ENCODE results near the gene AFF3.

Gene AFF3

DNA sequence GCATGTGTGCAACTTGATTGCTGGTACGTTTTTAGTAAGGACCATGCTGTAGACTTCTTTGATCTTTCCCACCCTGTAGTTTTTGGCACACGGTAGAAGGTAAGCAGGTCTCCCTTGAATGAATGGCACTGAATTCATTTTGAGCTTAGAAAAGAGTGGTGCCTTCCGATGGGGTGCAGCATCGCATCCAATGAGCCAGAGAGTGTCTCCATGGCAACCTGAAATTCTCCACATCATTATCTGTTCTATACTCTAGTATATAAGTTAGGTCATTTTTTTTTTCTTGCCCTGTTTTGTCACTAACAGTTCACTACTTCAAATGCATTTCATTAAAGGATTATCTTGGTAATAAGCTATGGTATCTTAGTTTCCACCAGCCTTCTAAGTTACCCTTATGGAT is 571.4 kb downstream of the AFF3 start:
- DNase-seq = no peak

DNA sequence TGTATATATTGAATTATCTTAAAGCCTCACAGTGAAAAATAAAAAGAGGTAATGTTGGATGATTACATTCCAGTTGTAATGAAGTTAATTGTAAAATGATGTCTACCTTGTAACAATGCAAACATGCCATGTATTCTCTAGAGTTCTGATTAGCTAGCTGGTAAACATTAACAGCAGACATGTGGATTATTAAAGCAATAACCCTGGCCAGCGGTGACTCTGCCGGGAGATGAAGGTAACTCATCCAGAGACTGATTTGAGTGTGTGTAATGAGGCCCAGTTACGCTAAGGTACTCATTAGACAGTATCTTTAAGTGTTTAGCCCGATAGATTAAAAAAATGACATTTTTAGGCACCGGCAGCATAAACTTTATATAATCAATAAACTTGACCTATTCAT is 573.0 kb downstream of the AFF3 start:
- peak; percentile 33 for DNase-seq

DNA sequence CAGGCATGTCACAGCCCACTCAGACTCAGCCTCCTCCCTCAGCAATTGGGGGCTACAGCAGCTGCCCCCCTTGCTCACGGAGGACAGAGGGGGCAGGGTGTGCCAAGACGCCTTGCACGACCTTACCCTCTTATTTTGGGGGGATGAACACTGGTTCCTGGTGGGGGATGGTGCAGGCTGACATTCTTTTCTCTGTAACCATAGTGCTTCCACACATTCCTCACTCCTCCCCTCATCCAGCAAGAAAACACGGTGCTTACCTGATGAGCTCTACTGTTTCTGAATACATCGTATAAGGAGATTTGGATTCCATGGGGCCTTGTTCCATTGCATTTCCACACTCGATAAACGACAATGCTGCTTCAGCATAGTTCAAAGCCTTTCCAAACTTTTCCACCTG is 577.2 kb downstream of the AFF3 start:
- DNase-seq = no peak

DNA sequence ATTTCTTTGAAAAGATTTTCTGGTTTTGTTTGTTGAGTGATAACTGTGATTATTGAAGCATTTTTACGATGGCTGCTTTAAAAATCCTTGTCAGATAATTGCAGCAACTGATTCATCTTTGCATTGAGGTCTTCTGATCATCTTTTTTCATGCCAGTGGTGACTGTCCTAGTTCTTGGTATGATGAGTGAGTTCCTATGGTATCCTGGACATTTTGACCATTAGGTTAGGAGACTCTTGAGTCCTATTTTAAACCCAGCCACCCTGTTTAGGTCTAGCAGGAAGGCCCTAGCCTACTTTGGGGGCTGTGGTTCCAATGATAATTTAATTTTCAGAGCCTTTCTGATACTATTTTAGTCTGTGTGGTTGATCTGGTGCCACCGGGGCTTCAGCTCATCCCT is 579.9 kb downstream of the AFF3 start:
- DNase-seq = no peak

DNA sequence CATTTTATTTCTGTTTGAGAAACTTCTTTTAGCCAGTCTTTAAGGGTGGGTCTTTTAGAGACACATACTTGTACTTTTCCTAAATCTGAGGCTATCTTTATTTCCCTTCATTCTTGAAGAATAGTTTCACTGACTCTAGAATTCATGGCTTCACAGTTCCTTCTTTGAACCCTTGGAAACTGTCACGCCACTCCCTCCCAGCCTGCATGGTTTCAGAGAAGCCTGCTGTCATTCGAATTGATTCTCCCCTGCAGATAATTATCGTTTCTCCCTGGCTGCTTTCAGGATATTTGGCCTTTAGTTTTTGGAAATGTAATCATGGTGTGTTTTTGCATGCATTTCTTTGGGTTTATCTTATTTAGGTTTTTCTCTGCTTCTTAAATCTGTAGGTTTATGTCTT is 580.6 kb downstream of the AFF3 start:
- no peak for DNase-seq

DNA sequence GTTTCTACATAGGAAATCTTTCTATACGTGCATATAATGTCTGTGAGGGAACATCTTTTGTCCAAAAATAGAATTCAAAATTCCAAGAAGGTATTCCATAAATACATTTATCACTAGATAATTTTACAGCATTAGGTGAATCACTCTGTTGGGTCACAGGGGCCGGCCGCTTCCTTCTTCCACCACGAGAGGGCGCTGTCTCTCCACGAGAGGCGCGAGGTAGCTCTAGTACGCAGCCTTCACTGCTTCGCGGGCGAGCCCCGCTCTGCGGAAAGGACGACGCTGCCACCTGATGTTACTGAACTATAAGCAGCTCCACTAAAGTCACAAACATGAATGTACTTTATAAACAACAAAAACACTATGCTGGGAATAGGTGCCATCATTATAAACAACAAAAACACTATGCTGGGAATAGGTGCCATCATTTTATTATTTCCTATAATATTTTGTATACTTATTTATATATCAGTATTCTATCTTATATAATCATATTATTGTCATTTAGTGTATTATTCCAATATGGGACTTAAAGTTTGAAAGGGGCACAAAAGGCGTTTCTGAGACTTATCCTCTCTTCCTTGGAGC is 583.2 kb downstream of the AFF3 start:
- DNase-seq = peak; percentile 53

DNA sequence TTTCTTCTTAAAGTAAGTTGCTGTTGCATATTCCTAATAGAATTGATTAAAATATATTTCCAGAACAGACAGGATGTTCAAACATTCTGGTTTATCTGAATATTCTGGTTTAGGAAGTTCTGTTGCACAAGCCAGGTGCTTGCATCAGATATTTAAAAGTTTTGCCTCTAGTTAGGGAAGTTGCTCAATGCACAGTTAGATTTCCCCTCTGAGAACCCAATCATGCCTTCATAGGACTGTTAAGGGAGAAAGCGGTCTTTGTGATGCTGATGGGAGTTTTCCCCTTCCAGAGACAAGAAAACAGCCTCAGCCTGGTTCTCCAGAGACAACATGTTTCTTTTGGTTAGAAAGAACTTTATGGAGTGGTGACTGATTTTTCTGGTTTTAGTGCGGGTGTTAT is 587.0 kb downstream of the AFF3 start:
- DNase-seq = no peak

DNA sequence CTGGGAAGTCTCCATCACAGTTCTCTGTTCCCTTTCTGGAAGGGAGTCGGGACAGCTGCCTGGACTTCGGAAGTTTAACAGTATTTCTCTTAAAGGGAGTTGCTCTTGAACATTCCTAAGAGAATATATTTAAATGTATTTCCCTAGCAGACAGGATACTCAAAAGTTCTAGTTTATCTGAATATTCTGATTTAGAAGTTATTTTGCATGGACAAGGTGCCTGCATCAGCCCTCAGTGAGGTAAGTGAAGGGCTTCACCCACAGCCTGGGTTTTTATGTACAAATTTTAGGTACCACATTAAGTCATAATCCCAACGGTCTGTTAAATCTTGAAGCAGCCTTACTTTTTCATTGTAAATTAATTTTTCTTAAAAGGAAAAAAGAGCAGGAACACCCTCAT is 587.5 kb downstream of the AFF3 start:
- no peak for DNase-seq

DNA sequence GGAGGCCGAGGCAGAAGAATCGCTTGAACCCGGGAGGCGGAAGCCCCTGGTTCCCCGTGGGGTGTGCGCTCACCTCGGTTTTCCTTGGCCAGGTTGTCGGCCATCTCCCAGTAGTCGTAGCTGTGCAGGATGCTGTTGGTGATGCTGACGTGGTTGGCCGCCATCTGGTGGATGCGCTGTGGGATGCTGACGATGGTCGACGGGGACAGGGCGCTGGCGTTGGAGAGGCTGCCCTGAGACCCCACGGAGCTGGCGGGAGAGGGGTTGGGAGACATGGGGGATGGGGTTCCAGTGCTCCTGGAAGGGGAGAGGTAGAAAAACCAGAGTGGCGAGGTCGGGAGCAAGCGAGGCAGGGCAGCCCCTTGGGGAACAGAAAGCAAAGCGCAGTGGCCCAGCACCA is 588.2 kb downstream of the AFF3 start:
- no peak for DNase-seq

DNA sequence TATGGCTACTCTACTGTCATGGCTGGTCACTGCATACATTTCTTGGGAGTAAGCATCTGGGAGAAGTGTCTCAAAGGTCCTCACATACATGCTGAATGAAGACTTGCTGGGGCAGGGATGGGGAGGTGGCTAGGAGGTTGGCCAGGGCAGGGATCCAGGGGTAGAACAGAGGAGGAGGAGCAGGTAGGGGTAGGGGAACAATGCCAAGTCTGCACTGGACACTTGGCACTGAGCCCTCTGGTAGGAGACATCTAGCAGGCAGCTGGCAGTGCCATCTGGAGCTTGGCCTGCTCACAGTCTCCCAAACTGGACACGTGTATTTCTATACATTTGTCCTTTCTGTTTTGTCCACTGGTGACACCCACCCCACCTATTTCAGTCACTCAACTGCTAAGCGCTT is 589.9 kb downstream of the AFF3 start:
- no peak for DNase-seq

DNA sequence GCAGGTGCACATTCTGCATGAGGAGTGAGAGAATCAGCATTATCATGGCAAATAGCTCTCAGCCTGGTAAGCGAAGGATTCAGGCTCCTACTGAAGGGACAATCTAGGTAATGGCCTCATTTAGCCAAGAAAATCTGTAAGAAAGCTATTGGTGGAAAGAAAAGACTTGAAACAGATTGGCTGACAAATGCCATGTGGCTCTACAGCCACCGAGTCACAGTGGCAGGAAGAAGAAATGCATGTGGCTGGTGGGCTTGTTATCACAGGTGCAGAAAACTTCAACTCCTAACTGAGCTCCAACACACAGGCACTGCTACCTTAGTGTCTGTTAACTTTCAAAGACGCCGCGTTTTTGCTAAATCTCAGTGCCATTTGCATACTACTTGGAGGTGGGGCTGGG is 592.0 kb downstream of the AFF3 start:
- no peak for DNase-seq

DNA sequence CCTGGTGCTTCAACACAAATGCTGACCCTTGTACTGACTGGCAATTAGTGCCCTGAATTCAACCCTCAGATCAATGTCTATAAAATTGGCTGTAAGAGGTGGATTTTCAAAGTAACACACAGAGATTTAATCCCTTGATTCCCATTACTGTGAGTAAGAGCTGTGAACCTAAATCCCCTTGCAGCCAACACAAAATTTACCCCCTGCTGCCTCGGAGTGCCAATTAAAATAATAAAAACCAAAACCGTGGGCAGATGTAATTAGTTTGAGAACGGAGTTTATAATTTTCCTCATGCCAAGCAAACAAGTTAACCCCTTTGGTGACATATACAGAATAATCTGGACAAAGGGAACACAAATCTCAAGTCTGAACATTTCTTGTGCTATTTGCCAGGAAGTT is 596.8 kb downstream of the AFF3 start:
- DNase-seq = peak; percentile 22

DNA sequence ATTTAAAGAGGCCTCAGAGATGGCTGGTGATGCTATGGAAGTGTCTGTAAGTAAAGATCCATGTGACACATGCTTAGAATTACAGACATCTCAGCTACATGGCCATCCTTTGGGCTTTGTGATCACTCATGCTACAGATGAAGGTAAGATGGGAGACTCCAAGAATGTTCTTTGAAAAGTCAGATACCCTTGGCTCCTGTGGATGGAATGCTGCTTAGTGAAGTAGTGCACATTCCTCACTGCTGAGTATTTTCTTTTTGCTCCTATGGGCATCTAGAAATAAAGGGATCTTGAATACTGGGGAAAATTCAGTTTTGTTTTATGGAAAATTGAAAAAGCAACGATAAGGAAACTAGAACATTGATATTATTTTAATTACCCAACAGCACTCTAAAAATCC is 597.3 kb downstream of the AFF3 start:
- DNase-seq = no peak

DNA sequence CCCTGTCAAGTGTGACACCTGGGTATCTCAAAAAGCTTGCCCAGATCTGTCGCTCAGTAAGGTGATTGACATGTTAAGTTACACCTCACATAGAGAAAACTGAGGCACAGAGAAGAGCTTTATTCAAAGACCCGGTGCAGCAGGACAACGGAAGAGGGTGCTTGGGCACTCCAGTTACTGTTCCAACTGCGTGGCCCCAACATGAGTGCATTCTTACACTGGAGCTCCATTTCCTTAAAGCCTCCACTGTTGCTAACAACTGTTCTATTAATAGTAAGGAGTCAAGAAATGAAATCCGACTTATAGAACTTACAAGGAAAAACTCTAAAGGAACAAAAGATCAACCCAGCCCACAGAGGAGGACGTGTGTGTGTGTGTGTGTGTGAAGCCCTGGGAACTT is 597.8 kb downstream of the AFF3 start:
- DNase-seq = no peak

DNA sequence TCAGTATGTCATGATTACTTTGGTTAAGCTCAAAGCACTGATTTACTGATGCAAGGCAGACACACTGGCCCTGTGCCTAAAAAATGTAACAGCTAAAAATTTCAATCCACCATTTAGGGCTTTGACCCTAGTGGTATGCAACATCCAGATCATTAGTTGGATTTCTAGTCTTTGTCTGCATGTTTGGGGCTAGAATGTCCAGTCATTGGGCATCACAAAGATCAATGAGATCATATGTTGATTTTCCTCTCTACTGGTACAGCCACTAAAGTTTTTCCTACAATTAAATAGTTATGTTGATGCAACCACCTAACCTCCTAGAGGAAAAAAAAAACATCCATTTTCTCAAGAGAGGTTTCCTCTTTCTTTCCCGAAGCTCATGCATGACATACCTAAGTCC is 599.1 kb downstream of the AFF3 start:
- no peak for DNase-seq

DNA sequence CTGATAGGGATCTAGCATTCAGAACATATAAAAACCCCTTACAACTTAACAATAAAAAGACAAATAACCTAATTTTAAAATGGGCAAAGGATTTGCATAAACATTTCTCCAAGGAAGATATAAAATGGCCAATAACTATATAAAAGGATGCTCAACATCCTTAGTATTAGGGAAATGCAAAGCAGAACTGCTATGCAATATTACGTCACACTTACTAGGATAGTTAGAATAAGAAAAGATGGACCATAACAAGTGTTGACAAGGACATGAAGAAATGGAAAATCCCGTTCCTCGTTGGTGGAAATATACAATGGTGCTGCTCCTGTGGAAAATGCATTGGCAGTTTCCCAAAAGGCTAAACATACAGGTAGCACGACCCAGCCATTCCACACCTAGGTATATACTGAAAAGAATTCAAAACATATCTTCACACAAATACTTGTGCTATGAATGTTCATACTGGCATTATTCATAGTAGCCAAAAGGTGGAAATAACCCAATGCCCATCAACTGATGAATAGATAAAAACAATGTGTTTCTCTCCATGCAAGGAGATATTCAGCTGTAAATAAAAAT is 604.4 kb downstream of the AFF3 start:
- no peak for DNase-seq

DNA sequence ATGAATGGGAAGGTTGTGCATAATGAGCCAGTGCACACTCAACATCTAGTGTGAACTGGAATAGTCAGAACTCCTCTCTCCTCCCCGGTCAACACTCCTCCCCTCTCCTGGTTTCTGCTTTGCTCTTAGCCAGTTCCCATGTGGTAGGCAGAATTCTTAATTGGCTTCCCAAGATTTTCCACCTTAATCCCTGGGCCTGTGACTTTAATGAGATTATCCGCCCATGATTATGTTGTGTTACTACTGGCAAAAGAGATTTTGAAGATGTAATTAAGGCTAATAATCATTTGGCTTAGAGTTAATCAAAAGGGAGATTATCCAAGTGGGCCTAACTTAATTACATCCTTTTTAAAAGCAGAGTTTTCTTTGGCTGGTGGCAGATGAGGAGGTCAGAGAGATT is 618.3 kb downstream of the AFF3 start:
- DNase-seq = no peak

DNA sequence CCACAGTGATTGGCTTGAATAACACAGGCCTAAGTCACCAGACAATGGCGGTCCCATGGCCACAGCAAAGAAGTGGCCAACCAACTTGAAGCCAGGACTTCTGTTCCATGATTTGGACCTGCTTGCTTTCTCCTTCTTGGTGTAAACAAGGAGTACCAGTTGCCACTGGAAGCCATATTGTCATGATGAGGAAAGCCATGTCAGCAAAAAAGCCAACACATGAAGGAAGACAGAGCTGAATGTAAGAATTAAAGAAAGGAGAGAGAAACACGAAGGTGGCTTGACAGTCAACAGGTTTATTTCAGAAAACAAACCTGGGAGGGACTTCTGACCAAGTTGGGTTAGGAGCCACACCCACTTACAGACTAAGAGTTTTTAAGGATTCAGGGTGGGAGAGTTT is 620.2 kb downstream of the AFF3 start:
- DNase-seq = no peak

DNA sequence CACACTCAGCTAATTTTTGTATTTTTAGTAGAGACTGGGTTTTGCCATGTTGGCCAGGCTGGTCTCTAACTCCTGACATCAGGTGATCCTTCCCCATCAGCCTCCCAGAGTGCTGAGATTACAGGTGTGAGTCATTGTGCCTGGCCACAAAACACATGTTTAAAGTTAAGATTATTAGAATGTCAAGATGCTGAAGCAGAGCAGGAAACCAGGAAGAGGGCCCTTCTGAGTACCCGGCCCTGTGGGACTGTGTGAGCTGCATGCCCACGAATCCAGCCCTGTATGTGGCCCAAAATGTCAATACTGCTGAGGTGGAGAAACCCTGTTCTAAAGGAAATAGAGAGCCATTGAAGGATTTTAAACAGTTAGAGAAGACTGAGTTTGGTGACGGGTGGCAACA is 621.6 kb downstream of the AFF3 start:
- DNase-seq = no peak

DNA sequence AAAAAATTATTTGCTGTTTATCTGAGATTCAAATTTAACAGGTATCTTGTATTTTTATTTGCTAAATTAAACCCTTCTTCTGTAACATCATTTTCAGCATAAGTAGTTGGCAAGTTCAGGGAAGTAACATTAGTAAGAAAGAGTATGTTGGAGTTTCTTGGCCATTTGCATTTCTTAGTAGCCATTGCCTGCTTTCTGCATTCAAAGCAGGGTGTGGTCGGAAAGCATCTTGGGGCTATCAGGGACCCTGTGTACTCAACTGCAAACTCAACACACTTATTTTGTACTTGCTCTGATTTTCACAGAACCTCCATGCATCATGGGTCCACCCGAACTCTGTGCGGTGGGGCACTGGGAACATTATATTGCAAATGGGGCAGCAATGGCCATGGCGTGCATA is 622.2 kb downstream of the AFF3 start:
- DNase-seq = no peak

DNA sequence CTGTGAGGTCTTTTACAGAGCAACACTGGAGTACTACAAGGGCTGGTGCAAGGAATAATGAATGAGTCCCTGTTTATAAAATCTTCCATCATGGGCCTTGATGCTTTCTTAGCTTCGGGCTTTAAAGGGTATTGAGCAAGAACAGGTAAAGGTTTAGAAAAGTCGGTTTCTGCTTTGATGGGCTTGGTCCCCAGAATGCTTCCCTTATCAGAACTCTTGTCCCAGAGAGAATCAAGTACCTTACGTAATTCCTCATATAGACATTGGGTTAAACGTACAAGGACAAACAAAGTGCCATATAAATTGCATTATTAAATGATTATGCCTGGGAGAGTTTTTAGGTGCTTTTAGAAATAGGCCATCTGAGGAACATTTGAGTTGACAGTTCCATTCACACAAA is 628.0 kb downstream of the AFF3 start:
- DNase-seq = no peak

DNA sequence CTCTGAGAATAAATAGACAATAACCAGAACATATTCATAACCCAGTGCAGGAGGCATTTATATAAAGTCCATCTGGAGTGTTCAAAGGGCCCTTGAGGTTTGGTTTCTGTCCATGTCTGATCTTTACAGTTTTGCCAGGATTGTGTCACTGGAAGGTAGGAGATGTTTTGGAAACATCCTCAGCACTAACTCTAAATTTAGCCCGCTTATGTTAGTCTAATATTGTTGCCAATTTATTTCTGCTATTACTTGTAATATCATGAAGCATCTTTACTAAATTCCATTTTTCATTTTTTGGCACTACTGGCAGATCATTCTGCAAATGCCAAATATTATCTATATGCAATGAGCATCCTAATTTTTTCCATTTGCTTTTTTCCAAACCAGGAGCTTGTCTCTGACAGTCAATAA is 630.2 kb downstream of the AFF3 start:
- DNase-seq = no peak

DNA sequence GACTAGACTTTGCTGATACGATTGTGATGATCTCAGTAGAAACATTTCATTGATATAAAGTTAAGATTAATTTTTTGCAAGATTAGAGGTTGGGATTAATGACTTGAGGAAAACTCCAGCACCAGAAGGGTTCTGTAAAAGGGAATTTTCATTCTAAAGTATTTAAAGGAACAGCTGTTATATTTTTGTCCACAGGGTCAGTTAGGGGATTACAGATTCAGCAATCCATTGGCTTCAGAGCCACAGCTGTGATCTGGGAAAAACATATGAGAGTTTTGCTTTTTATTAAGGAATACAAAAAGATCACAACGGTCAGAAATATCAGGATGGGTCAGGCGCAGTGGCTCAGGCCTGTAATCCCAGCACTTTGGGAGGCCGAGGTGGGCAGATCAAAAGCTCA is 633.0 kb downstream of the AFF3 start:
- DNase-seq = no peak

DNA sequence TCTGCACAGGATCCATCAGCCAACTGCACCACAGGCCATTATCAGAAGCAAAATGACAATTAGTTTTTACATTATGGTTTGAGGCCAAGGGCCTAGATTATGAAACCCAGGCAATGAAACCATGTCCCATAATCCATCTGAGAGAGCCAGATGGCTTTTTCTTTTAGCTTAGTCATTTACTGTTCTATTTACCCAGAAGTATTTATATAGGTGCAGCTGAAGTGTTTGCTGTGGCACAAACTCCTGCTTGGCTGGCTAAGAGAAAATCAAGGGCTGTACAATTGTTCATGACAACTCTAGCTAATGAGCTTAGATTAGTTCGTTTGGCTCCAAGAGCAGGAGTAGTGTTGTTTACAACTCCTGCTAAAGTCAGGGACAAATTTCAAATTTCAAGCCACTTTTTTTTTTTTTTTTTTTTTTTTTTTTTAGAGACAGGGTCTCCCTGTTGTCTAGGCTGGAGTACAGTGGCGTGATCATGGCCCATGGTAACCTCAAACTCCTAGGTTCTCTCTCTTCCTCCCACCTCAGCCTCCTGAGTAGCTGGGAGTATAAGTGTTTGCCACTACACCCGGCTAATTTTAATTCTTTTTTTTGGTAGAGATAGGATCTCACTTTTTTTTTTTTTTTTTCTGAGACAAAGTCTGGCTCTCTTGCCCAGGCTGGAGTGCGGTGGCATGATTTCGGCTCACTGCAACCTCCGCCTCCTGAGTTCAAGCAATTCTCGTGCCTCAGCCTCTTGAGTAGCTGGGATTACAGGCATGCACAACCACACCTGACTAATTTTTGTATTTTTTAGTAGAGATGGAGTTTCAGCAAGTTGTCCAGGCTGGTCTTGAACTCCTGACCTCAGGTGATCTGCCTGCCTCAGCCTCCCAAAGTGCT is 634.2 kb downstream of the AFF3 start:
- peak; percentile 82 for DNase-seq

All from NCI-H1417 treated with DMSO at 0.1 percent for 48 hours (cell line).